Measurements from ENCODE around the gene LAGE3.

LAGE3 gene

DNA sequence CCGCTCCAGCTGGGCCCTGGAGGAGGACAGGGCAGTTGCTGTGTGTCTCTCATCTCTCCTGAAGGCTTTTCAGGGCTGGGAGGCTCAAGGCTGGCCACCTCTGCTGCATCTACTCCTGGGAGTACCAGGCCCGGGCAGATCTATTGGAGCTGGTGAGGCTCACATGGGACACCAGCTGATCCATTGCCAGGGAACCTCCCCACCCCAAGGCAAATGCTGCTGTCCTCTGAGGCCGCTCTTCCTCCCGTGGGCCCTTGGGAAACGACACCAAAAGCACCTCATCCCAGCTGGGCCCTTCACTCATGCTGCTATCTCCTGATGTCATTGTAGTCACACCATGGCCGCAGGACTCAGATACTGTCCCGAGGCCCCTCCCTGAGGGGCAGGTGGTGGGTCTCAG, 3.7 kb upstream of the LAGE3 start:
- DNase-seq, result no peak
- in situ Hi-C loops (cut with MboI; ENCODE audit: low pct_unique_long_range_greater_than_20kb, low sequenced_read_pairs), result no loop called here

DNA sequence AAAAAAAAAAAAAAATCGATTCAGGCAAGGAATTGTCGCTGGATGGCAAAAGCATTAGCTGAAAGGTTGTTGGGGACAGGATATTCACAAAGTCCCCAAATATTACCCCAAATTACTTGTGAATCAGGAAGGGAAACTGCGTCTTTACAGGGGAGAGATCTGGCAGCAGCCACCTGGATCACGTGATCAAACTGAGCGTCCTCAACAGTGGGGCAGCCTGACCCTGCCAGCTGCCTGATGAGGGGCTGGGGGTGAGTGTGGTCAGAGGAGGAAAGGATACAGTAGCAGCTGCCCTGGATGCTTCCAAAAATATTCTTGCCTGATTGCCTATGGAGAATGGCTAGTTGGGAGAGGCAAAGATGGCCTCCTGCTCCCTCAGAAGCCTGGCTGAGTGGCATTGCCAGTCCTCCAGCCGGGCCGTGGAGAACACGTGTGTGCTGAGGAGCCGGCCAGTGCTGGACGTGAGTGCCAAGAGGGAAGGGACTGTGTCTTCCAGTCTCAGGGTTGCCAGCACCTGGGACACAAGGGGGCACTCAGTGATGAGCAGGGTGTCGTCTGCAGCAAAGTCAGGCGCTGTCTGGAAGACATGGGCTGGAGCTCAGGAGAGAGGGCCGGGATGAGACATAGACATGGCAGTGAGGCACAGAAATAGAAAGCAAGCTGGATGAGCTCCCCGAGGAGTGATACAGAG, 3.0 kb upstream of the LAGE3 start:
- in situ Hi-C loops (cut with MboI; ENCODE audit: low pct_unique_long_range_greater_than_20kb, low sequenced_read_pairs), result no loop called here

DNA sequence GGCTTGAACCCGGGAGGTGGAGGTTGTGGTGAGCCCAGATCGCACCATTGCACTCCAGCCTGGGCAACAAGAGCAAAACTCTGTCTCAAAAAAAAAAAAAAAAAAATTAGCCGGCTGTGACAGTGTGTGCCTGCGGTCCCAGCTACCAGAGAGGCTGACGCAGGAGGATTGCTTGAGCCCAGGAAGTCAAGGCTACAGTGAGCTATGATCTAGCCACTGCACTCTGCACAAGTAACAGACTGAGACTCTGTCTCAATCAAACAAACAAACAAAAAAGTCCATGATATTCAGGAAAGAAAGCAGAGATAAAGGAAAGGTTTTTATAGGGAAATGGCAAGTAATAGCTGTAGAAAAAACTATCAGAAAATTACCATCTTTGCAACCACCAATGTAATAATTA, 2.1 kb upstream of the LAGE3 start:
- in situ Hi-C loops (cut with MboI; ENCODE audit: low pct_unique_long_range_greater_than_20kb, low sequenced_read_pairs), result no loop called here
- no peak for DNase-seq

More for the DNA sequence above, 3.0 kb upstream of the LAGE3 start:
- DNase-seq, result no peak

DNA sequence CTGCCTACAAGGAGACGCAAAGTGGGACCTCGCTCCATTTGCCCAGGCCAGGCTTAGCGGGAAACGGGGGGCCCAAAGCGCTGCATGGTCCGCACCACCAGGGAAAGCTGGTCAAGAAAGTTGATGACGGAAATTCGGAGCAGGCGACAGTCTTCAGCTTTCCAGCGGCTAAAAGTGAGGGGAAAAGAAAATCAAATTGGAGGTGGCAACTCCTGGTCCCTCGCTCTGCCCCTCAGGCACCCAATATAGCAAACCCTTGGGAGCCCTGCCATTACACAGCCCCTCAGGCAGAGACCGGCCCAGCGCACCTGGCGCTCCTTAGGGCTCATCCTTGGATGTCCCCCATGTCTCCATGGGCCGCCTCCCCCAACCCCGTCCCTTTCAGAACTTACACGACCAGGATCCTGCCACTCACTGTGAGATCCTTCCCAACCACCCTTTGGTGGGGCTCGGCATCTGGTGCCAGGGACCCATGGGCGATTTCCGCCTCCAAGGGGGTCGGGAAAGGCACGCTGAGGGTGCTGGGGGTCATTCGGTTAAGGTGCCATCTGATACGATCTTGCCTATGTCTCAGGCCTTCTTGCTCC, 1.1 kb downstream of the LAGE3 start:
- no peak for DNase-seq
- in situ Hi-C loops (cut with MboI; ENCODE audit: low pct_unique_long_range_greater_than_20kb, low sequenced_read_pairs), result no loop called here

DNA sequence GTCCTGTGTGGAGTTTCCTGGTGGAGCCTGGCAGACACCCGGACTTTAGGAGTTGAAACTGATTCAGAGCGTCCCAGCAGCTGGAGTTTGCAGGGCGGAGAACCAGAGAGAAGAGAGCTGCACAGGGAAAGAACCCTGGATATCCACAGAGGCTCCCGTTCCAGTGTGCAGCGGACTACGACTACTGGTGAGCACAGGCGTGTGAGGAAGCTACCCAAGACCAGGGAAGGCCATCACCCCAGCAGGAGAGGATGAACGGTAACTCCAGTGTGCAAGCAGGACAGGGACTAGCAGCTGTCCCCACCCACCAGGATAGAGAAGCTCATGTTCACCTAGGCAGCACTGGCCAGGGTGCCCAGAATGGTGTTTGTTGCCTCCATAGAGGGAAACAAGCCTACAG, 2.3 kb downstream of the LAGE3 start:
- DNase-seq, result no peak
- in situ Hi-C loops (cut with MboI; ENCODE audit: low pct_unique_long_range_greater_than_20kb, low sequenced_read_pairs), result no loop called here

DNA sequence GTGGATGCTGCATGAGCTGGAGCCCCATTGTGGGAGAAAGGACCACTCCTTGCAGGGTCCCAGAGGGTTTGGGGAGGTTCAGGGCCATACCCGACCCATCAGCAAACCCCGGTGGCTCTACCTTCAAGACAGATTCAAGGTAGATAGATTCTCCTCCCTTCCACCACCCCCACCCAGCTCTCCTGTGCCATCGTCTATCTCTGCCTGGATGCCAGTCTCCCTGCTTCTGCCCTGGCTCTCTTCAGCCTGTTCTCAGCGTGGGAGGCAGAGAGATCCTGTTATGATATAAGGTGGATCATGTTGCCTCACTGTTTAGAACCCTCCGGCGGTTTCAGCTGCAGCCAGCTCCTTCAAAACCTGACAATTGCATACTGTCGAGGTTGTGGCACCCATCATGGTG, 5.4 kb downstream of the LAGE3 start:
- in situ Hi-C loops (cut with MboI; ENCODE audit: low pct_unique_long_range_greater_than_20kb, low sequenced_read_pairs), result no loop called here
- no peak for DNase-seq

DNA sequence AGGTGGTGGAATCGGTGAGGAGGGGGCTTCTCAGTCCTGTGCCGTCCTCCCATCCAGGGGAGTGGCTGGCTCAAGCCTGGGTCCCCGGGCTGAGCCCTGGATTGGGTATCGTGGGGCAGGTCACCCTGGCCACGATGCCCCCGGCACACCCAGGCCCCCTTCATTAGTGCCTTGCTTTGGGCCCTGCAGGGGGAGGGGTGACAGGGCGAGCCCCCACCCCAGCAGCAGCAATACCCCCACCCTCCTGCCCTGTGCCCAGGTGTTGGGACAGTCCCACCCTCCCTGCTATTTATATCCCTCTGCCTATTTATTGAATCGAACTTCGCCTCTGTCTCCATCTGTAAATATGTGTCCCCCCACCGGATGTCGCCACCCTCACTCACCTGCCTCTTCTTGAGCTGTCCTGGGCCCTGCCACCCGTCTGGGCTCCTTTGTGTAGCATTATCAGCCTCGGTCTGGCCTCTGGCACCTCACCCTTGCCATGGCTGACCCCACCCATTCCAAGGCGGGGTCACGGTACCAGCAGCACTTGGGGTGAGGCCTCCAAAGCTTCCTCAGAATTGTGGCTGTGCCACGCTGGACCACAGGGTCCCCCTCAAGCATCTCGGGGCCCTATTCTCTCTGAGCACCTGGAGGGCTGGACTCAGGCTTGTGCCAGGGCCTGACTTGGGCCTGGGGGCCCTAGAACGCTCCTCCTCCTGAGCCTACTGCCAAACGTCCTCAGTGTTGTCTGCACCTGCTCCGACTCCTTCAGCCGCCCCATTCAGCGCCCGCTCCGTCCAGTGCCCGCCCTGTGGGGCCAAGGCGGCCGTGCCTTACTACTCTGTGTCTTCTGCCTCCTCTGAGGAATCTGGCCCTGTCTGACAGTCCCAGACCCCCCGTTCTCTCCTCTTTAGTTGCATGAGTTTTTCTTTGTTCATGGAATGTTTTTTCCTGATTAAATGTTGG, 6.1 kb downstream of the LAGE3 start:
- DNase-seq, result no peak
- in situ Hi-C loops (cut with MboI; ENCODE audit: low pct_unique_long_range_greater_than_20kb, low sequenced_read_pairs), result no loop called here

DNA sequence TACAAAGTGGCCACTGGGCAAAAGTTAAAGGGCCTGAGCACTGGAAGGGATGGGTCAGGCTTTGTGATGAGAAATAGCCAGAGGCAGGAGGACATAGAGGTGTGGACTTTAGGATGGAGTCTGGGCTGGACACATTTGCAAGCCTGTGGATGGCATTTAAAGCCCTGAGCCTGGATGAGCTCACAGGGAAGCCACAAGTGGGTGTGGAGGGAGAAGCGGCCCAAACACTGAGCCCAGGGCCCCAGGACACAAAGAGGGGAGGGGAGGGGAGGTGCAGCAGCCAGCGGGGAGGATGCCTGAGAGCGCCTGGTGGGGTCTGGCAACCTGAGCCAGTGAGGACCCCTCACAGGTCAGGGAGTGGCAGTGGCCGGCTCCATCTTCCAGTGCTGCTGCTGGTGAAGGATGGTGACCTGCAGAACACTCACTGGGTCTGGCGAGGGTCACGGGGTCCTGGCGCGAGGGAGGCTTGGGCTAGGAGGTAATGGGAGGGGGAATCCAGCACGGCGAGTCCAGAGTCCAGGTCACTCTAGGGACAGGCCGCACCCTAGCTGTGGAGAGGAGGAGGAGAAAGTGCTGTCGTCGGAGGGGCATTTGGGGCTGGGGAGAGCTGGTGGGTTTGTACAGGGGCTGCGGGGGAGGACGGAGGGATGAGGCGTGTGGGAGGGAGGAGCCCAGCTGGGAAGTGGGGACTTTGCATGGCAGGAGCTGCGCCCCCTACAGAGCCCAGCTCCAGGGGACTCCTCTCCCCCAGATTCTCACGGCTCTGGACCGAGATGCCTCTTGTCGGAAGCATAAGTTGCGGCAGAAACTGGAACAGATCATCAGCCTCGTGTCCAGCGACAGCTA, 7.0 kb downstream of the LAGE3 start:
- in situ Hi-C loops (cut with MboI; ENCODE audit: low pct_unique_long_range_greater_than_20kb, low sequenced_read_pairs), result no loop called here

DNA sequence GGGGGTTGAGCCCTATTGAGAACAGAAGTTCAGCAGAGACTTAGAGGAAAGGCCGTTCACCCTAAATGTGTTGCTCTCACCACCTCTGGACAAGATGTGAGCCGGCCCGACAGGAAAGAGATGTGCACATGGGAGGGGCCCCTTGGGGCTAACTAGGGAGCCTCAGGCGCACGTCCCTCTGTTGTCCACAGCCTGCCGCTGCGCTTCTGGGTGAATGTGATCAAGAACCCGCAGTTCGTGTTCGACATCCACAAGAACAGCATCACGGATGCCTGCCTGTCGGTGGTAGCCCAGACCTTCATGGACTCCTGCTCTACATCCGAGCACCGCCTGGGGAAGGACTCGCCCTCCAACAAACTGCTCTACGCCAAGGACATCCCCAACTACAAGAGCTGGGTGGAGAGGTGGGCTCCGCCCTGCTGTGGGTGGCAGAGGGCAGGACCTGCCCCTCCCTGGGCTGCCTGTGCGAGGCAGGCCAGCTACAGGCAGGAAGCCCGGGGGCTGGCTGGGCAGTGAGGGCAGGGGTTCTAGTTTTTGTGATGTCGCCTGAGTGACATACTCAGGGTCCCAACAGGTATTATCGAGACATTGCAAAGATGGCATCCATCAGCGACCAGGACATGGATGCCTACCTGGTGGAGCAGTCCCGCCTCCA, 8.0 kb downstream of the LAGE3 start:
- in situ Hi-C loops (cut with MboI; ENCODE audit: low pct_unique_long_range_greater_than_20kb, low sequenced_read_pairs), result no loop called here

More for the DNA sequence above, 7.0 kb downstream of the LAGE3 start:
- DNase-seq, result no peak

DNA sequence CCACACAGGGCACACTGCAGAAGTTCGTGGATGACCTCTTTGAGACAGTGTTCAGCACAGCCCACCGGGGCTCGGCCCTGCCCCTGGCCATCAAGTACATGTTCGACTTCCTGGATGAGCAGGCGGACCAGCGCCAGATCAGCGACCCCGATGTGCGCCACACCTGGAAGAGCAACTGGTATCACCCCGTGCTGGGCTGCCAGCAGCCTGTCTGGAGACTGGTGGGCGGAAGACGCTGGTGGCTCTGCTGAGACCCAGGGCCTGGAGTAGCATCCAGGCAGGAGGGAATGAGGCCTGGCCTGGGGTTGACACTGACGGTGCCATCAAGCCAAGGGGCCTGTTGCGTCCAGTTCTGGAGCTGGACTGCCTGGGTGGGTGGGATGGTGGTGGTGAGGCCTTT, 8.6 kb downstream of the LAGE3 start:
- DNase-seq, result no peak
- in situ Hi-C loops (cut with MboI; ENCODE audit: low pct_unique_long_range_greater_than_20kb, low sequenced_read_pairs), result no loop called here

More for the DNA sequence above, 8.0 kb downstream of the LAGE3 start:
- DNase-seq, result no peak

DNA sequence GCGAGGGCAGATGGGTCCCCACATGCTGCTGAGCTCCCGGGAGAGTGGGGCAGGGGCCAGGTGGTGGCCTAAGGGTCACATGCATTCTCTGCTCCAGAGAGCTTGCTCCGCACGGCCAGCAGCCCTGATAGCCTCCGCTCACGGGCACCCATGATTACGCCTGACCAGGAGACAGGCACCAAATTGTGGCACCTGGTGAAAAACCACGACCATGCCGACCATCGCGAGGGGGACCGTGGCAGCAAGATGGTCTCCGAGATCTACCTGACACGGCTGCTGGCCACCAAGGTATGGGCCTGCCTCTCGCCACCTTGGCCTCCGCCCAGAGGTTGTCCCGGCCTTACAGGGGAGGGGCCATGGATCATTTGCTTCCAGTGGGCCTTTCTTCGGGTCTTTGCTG, 9.2 kb downstream of the LAGE3 start:
- DNase-seq, result no peak
- in situ Hi-C loops (cut with MboI; ENCODE audit: low pct_unique_long_range_greater_than_20kb, low sequenced_read_pairs), result no loop called here

DNA sequence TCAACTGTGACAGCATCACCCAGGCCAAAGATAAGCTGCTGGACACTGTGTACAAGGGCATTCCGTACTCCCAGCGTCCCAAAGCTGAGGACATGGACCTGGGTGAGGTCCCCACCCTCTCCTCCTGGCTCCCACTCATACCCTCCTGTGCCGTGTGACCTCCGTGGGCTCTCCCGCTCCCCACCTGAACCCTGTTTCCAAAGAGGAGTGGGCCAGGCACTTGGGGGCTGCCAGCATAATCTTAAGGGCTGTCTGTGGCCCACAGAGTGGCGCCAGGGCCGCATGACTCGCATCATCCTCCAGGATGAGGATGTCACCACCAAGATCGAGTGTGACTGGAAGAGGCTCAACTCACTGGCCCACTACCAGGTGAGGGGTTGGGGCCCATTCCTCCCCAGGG, 10.0 kb downstream of the LAGE3 start:
- in situ Hi-C loops (cut with MboI; ENCODE audit: low pct_unique_long_range_greater_than_20kb, low sequenced_read_pairs), result no loop called here
- DNase-seq, result no peak

DNA sequence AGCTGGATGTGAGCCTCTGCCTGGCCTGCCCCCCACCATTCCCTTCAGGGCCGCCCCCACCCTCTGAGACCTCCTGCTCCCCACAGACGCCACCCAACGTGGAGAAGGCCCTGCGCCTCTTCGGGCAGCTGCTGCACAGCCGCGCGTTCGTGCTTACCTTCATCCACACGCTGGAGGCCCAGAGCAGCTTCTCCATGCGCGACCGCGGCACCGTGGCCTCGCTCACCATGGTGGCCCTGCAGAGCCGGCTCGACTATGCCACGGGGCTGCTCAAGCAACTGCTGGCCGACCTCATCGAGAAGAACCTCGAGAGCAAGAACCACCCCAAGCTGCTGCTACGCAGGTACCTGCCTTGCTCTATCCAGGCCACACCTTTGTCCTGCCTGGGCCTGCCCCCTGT, 10.9 kb downstream of the LAGE3 start:
- in situ Hi-C loops (cut with MboI; ENCODE audit: low pct_unique_long_range_greater_than_20kb, low sequenced_read_pairs), result no loop called here
- no peak for DNase-seq

DNA sequence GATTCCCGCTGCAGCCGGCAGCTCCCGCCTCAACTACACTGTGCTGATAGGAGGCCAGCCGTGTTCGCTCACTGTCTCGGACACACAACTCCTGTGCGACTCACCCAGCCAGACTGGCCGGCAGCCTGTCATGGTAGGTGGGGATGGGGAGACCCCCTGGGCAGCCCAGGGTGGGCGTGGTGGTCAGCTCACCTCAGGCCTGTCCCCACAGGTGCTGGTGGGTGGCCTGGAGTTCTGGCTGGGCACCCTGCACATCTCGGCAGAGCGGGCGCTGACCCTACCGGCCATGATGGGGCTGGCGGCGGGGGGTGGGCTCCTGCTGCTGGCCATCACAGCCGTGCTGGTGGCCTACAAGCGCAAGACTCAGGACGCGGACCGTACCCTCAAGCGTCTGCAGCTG, 11.5 kb downstream of the LAGE3 start:
- no peak for DNase-seq
- in situ Hi-C loops (cut with MboI; ENCODE audit: low pct_unique_long_range_greater_than_20kb, low sequenced_read_pairs), result no loop called here

DNA sequence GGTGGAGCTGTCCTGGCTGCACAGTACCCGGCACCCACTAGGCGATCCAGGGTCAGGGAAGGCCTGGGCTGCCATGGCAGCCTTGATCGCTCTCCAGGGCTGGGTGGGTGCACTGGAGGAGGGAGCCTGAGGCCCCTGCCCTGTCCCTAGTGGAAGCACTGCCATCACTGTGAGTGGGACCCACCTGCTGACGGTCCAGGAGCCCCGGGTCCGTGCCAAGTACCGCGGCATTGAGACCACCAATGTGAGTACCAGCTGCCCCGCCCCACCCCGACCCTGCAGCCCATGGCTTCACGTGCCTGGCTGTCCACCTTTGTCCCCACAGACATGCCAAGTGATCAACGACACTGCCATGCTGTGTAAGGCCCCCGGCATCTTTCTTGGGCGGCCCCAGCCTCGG, 12.2 kb downstream of the LAGE3 start:
- in situ Hi-C loops (cut with MboI; ENCODE audit: low pct_unique_long_range_greater_than_20kb, low sequenced_read_pairs), result no loop called here
- DNase-seq, result no peak

DNA sequence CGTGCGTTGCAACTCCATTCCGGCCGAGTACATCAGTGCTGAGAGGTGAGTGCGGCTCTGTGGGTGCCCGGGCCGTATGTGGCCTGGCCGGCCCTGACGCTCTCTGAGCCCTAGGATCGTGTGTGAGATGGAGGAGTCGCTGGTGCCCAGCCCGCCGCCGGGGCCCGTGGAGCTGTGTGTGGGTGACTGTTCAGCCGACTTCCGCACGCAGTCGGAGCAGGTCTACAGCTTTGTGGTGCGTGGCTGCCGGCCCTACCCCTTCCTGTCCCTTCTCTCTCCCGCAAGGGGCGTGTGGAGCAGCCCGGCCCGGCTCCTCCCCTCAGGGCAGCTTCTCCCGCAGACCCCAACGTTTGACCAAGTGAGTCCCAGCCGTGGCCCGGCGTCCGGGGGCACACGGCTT, 13.0 kb downstream of the LAGE3 start:
- in situ Hi-C loops (cut with MboI; ENCODE audit: low pct_unique_long_range_greater_than_20kb, low sequenced_read_pairs), result no loop called here
- DNase-seq, result no peak

DNA sequence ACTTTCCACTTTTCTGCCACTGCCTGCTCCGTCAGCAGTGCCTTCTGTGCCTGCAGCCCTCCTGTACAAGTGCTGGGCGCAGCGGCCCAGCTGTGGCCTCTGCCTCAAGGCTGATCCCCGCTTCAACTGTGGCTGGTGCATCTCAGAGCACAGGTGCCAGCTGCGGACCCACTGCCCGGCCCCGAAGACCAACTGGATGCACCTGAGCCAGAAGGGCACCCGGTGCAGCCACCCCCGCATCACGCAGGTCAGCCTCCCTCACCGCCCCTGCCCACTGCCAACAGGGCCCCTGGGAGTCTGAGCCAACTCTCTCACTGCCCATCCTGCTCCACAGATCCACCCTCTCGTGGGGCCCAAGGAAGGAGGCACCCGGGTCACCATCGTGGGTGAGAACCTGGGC, 13.5 kb downstream of the LAGE3 start:
- DNase-seq, result no peak
- in situ Hi-C loops (cut with MboI; ENCODE audit: low pct_unique_long_range_greater_than_20kb, low sequenced_read_pairs), result no loop called here

DNA sequence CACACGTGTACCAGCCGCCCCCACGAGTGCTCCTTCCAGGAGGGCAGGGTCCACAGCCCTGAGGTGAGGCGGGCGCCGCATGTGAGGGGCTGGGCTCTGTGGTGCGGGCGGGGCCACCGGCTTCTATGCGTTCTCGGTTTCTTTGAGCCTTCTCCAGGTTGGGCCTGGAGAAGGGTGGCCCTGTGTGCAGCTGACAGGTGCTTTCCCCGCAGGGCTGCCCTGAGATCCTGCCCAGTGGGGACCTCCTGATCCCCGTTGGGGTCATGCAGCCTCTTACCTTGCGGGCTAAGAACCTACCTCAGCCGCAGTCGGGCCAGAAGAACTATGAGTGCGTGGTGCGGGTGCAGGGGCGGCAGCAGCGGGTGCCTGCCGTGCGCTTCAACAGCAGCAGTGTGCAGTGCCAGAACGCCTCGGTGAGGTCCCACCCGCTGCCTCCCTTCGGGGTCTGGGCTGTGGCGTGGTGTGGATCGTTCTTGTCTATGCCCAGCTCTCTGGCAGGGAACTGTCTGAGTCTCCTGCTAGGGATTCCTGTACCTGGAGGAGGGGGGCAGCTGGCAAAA, 14.2 kb downstream of the LAGE3 start:
- in situ Hi-C loops (cut with MboI; ENCODE audit: low pct_unique_long_range_greater_than_20kb, low sequenced_read_pairs), result no loop called here
- no peak for DNase-seq

All from KBM-7 (cell line).